Smooth muscle cell (in vitro differentiated cells): Measurements from ENCODE around the gene SMIM1. TPM values are rescaled to one million over a fixed set of nuclear protein-coding genes. Genes with fewer than 3 reads are reported as not detected.

ENCODE experiments used
- DNase-seq: peaks from one replicate; lab custom pipeline; 2025; ENCODE audit not compliant: unreplicated experiment; lab: John Stamatoyannopoulos, UW
- H2AFZ ChIP-seq: fragments of 200-600 bp; sonication (generic); 2 replicates; pipeline ENCODE4 v1.6.0; 2016; ENCODE audit warnings: antibody characterized with exemption, low read depth, mild to moderate bottlenecking
- H3F3A ChIP-seq: fragments of 200-600 bp; sonication (generic); 2 replicates; pipeline ENCODE4 v1.6.0; 2017; ENCODE audit warnings: antibody characterized with exemption, low read depth
- H3K27ac ChIP-seq: fragments of 200-600 bp; sonication (generic); 2 replicates; pipeline ENCODE4 v1.5.1; 2016; ENCODE audit warnings: low read depth, mild to moderate bottlenecking
- H3K27me3 ChIP-seq: fragments of 200-600 bp; sonication (generic); 2 replicates; pipeline ENCODE4 v1.6.1; 2016; ENCODE audit warnings: low read depth, mild to moderate bottlenecking
- H3K36me3 ChIP-seq: fragments of 200-600 bp; sonication (generic); 2 replicates; pipeline ENCODE4 v1.5.1; 2016; ENCODE audit warnings: low read depth
- H3K4me1 ChIP-seq: fragments of 200-600 bp; sonication (generic); 2 replicates; pipeline ENCODE4 v1.5.1; 2016; ENCODE audit warnings: low read depth
- H3K4me2 ChIP-seq: fragments of 200-600 bp; sonication (generic); 2 replicates; pipeline ENCODE4 v1.6.0; 2016; ENCODE audit warnings: mild to moderate bottlenecking
- H3K4me3 ChIP-seq: fragments of 200-600 bp; sonication (generic); 2 replicates; pipeline ENCODE4 v1.5.1; 2016; ENCODE audit warnings: mild to moderate bottlenecking
- H3K79me2 ChIP-seq: fragments of 200-600 bp; sonication (generic); 2 replicates; pipeline ENCODE4 v1.6.0; 2016; ENCODE audit warnings: low read depth, mild to moderate bottlenecking
- H3K9ac ChIP-seq: fragments of 200-600 bp; sonication (generic); 2 replicates; pipeline ENCODE4 v1.6.0; 2016; ENCODE audit warnings: low read depth
- H3K9me3 ChIP-seq: fragments of 200-600 bp; sonication (generic); replicated peaks from 2 replicates; pipeline ENCODE4 v1.5.1; 2016; ENCODE audit warnings: low read depth
- H4K20me1 ChIP-seq: fragments of 200-600 bp; sonication (generic); 2 replicates; pipeline ENCODE4 v1.6.0; 2016; ENCODE audit warnings: low read depth
- WGBS: methylation state at CpG from one replicate; pipeline ENCODE4 v1.1.7; 2016; ENCODE audit warnings: low lambda C conversion rate; 5-methylcytosine and 5-hydroxymethylcytosine counted together
- polyA plus RNA-seq: library from polyadenylated mRNA; unstranded; fragments of >200 nt; fragmentation: Nextera tagmentation; extraction: Ambion mirVana; gene quantifications from 2 replicates; pipeline ENCODE4 v1.2.1, GENCODE V29; 2016
- total RNA-seq: library from RNA; depleted of rRNA; stranded (reverse); fragments of >200 nt; gene quantifications from 2 replicates; pipeline ENCODE4 v1.2.3, GENCODE V29; 2014
- TF ChIP-seq, protein P1 (sequence below): fragments of 200-600 bp; sonication (generic); IDR thresholded peaks from 2 replicates; pipeline ENCODE4 v1.5.1; 2017; ENCODE audit warnings: borderline replicate concordance, mild to moderate bottlenecking, antibody characterized with exemption; ENCODE audit not compliant: insufficient read depth, poor library complexity, severe bottlenecking

SMIM1 gene
- total and polyA plus RNA-seq, 2 experiments from 2014 or later: 1.3 to 14.9 TPM

DNA sequence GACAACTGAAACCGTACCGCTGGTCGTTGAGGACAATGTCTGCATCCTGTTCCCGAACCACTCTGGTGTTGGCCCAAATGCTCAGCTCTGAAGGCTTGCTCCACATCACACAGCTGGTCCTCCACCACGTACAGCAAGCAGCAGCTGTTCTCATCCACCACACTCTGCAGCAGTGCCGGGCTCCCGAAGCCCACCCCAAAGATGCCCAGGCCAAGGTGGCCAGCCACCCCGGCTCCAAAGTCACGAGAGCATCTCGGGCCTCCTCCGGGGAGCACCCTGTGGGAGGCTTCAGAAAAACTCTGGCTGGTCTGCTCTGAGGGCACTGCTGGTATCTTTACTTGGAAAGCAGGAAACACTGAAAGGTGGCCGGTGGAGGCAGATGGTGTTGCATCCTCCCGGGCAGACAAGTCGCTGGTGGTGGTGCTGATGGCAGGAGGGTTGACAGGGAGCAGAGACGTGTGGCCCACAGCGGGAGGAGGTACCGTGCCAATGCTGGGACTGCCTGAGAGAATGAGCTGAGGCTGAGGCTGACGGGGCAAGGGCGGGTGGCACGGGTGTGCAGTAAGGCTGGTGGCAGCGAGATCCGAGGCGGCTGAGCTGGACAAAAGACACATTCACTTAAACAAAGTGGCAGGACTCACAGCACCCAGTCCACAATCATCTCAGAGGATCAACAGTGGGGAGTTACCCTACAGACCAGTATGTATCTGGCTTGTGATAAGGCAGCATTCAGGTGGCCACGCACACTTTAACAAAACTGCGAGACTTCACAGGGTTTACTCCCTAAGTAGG is 26.8 kb upstream of the SMIM1 start:
- no peaks in the 10 kb centered on the region for H3F3A ChIP-seq
- H3K9ac ChIP-seq: no peak overlapping the region
- no peaks in the 10 kb centered on the region for H3K79me2 ChIP-seq
- H3K4me3 ChIP-seq: peak overlapping the region; percentile 78
- no peaks in the 10 kb centered on the region for H3K9me3 ChIP-seq
- TF ChIP-seq, protein P1, sequence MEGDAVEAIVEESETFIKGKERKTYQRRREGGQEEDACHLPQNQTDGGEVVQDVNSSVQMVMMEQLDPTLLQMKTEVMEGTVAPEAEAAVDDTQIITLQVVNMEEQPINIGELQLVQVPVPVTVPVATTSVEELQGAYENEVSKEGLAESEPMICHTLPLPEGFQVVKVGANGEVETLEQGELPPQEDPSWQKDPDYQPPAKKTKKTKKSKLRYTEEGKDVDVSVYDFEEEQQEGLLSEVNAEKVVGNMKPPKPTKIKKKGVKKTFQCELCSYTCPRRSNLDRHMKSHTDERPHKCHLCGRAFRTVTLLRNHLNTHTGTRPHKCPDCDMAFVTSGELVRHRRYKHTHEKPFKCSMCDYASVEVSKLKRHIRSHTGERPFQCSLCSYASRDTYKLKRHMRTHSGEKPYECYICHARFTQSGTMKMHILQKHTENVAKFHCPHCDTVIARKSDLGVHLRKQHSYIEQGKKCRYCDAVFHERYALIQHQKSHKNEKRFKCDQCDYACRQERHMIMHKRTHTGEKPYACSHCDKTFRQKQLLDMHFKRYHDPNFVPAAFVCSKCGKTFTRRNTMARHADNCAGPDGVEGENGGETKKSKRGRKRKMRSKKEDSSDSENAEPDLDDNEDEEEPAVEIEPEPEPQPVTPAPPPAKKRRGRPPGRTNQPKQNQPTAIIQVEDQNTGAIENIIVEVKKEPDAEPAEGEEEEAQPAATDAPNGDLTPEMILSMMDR: no peak
- H2AFZ ChIP-seq: no peak overlapping the region
- H3K27ac ChIP-seq: no peak overlapping the region
- peaks cover 29% of the 10 kb centered on the region for H4K20me1 ChIP-seq
- H3K4me1 ChIP-seq: peaks cover 14% of the 10 kb centered on the region
- DNase-seq: no peak
- 89% methylated on average over 25 of the region's 25 CpGs for WGBS
- H3K4me2 ChIP-seq: peak overlapping the region; percentile 99
- peaks cover 5% of the 10 kb centered on the region for H3K27me3 ChIP-seq
- no peaks in the 10 kb centered on the region for H3K36me3 ChIP-seq

DNA sequence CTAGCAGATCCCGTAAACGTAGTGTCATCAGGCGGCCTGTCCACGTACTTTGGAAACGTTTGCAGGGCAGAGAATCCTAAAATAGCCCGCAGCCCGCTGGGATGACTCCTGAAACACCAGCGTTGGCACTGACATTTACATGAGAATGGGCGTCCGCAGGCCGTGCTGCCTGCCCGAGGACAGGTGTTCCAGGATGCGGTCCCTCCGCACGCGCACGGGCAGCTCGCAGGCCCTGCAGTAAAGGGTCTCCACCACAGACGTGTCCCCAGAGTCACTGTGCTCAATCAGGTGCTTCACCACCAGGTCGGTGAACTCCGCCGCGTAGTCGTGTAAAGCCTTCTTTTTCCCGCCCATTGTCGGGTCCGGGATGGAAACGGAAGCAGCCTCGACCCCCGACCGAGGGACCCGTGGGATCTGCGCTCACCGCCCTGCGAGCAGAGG is 26.1 kb upstream of the SMIM1 start:
- TF ChIP-seq, protein P1: no peak
- H3F3A ChIP-seq: no peaks in the 10 kb centered on the region
- H3K4me3 ChIP-seq: peak overlapping the region; percentile 78
- H4K20me1 ChIP-seq: peaks cover 29% of the 10 kb centered on the region
- no peaks in the 10 kb centered on the region for H3K9me3 ChIP-seq
- peak overlapping the region; percentile 99 for H3K4me2 ChIP-seq
- peaks cover 14% of the 10 kb centered on the region for H3K4me1 ChIP-seq
- no peak overlapping the region for H3K27ac ChIP-seq
- H3K27me3 ChIP-seq: peaks cover 5% of the 10 kb centered on the region
- H3K79me2 ChIP-seq: no peaks in the 10 kb centered on the region
- DNase-seq: no peak
- no peaks in the 10 kb centered on the region for H3K36me3 ChIP-seq
- H2AFZ ChIP-seq: peak overlapping the region; percentile 64
- WGBS: 7% methylated on average over 34 of the region's 35 CpGs
- peak overlapping the region; percentile 57 for H3K9ac ChIP-seq

DNA sequence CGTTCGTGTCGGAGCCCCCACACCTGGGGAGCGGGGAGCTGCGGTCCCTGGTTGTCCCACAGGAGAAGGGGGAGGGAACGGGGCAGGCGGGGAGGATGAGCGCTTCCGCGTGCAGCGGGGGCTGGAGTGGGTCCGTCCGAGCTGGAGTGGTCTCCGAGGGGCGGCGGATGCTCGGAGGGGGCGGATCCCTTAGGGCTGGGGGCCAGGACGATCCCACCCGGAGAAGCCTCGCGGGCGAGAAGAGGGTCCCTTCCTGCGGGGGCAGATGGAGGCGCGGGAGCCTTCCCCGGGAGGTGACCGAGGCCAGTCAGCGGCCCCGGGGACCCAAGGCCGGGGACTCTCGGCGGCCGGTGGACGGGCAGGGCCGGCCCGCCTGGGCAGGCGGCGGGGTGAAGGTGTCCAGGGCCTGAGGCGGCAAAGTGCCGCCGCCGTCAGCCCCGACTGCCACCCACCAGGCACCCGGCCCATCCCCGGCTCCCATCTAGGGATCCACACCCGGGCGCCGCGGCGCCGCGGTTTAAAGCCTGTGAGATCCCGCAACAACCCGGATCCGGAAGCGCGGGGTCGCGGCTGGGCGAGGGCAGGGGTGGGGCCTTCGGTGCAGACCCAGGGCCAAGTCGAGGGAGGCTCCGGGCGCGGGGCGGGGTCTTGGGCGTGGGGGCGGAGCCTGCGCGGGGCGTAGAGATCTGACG is 25.6 kb upstream of the SMIM1 start:
- peaks cover 5% of the 10 kb centered on the region for H3K27me3 ChIP-seq
- H3K79me2 ChIP-seq: no peaks in the 10 kb centered on the region
- 2% methylated on average over 54 of the region's 73 CpGs for WGBS
- no peaks in the 10 kb centered on the region for H3K9me3 ChIP-seq
- peaks cover 14% of the 10 kb centered on the region for H3K4me1 ChIP-seq
- TF ChIP-seq, protein P1: no peak
- H3K4me2 ChIP-seq: peak overlapping the region; percentile 99
- H3K9ac ChIP-seq: peak overlapping the region; percentile 57
- H3F3A ChIP-seq: no peaks in the 10 kb centered on the region
- H3K4me3 ChIP-seq: peak overlapping the region; percentile 78
- H3K36me3 ChIP-seq: no peaks in the 10 kb centered on the region
- peak overlapping the region; percentile 64 for H2AFZ ChIP-seq
- H4K20me1 ChIP-seq: peaks cover 29% of the 10 kb centered on the region
- H3K27ac ChIP-seq: no peak overlapping the region
- DNase-seq: peak; percentile 42
